IPS-15b (cell line): ENCODE results near the gene PDXK.
A peak's percentile ranks its signal among the peaks of the same experiment; 100 is the strongest.

ENCODE experiments used
- H3K27me3 ChIP-seq: one replicate; pipeline ENCODE4 v1.6.1; 2013; ENCODE audit warnings: low read length; ENCODE audit not compliant: control insufficient read depth, insufficient read depth
- H3K36me3 ChIP-seq: one replicate; pipeline ENCODE4 v1.6.1; 2013; ENCODE audit warnings: low read length; ENCODE audit not compliant: control insufficient read depth, insufficient read depth
- H3K4me1 ChIP-seq: one replicate; pipeline ENCODE4 v1.6.1; 2013; ENCODE audit warnings: mild to moderate bottlenecking, low read length; ENCODE audit not compliant: control insufficient read depth, insufficient read depth
- H3K4me3 ChIP-seq: one replicate; pipeline ENCODE4 v1.5.1; 2013; ENCODE audit warnings: low read depth, low read length
- H3K9ac ChIP-seq: one replicate; pipeline ENCODE4 v1.6.1; 2013; ENCODE audit warnings: low read depth, mild to moderate bottlenecking, low read length
- H3K9me3 ChIP-seq: one replicate; pipeline ENCODE4 v1.6.1; 2013; ENCODE audit warnings: mild to moderate bottlenecking, low read length; ENCODE audit not compliant: control insufficient read depth, insufficient read depth

PDXK gene

DNA sequence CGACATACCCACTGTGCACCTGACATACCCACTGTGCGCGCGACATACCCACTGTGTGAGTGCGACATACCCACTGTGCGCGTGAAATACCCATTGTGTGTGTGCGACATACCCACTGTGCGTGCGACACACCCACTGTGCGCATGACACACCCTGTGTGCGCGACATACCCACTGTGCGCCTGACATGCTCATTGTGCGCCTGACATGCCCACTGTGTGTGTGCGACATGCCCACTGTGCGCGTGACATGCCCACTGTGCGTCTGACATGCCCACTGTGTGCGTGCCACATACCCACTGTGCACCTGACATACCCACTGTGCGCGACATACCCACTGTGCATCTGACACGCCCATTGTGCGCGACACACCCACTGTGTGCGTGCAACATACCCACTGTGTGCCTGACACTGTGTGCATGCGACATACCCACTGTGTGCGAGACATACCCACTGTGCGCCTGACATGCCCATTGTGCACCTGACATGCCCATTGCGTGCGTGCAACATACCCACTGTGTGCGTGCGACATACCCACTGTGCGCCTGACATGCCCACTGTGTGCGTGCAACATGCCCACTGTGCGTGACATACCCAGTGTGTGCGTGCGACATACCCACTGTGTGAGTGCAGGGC, 68.0 kb downstream of the PDXK start:
- peaks cover 5% of the 10 kb centered on the region for H3K36me3 ChIP-seq
- H3K9ac ChIP-seq = no peak overlapping the region
- no peaks in the 10 kb centered on the region for H3K27me3 ChIP-seq
- H3K9me3 ChIP-seq = no peaks in the 10 kb centered on the region
- peaks cover 3% of the 10 kb centered on the region for H3K4me1 ChIP-seq
- no peak overlapping the region for H3K4me3 ChIP-seq

DNA sequence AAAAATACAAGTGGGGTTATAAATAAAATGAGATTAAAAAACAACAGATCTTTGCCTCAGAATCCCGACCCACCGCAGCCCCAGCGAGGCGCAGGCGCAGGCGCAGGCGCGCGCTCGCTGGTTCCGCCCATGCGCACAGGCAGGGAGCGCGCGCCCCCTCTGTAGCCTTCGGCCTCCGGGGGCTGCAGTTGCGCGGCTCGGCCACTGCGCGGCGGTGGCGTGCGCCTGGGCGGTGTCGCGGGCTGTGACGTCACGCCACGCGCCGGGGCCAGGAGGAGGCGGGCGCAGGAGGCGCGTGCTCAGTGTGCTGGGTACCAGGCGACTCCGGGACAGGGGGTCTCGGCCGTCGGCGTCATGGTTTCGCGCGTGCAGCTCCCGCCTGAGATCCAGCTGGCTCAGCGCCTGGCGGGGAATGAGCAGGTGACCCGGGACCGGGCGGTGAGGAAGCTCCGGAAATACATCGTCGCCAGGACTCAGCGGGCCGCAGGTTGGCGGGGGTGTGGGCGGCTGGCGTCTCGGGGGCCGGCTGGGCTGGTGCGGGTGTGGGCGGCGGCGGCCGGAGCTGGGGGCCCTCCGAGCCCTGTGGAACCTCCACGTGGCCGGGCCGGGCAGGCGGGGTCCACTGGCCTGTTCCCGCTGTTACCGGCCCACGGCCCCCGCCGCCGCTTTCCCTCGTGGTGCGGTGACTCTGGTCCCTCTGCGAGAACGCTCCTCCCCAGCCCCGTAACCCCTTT, 70.5 kb downstream of the PDXK start, which contains the start of gene RRP1:
Gene RRP1 (plus strand): TSS at position 302 of the 734 bp plus-strand sequence. CDS start 53 bp downstream, at position 355.
- peak within 1 kb of the TSS; percentile 95 for H3K4me3 ChIP-seq
- peak within 1 kb of the TSS; percentile 87 for H3K9ac ChIP-seq
- no peaks in the 10 kb centered on the region for H3K27me3 ChIP-seq
- no peaks in the 10 kb centered on the region for H3K9me3 ChIP-seq
- H3K4me1 ChIP-seq = peaks cover 3% of the 10 kb centered on the region
- peaks cover 30% of the 10 kb centered on the region for H3K36me3 ChIP-seq

DNA sequence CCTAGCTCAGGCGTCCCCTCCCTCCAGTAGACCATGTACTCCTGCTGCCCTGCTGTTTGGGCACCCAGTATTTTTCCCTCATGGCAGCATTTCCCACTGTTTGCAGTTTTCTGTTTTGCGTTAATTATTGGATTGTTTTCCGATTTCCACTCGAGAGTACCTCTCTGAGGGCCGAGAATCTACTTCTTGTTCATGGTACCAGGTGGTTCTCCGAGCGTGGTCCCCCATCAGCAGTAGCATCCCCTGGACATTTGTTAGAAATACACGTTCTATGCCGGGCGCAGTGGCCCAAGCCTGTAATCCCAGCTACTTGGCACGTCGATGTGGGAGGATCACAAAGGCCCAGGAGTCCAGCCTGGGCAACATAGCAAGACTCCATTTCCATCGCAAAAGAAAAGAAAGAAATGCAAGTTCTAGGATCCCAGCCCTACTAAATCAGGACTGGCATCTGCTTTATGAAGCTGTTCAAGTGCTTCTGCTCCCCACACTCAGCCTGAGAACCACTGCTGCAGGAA, 71.1 kb downstream of the PDXK start:
- no peaks in the 10 kb centered on the region for H3K27me3 ChIP-seq
- H3K36me3 ChIP-seq = peaks cover 36% of the 10 kb centered on the region
- H3K9me3 ChIP-seq = no peaks in the 10 kb centered on the region
- H3K4me3 ChIP-seq = peak overlapping the region; percentile 95
- H3K9ac ChIP-seq = peak overlapping the region; percentile 73
- H3K4me1 ChIP-seq = peaks cover 3% of the 10 kb centered on the region

DNA sequence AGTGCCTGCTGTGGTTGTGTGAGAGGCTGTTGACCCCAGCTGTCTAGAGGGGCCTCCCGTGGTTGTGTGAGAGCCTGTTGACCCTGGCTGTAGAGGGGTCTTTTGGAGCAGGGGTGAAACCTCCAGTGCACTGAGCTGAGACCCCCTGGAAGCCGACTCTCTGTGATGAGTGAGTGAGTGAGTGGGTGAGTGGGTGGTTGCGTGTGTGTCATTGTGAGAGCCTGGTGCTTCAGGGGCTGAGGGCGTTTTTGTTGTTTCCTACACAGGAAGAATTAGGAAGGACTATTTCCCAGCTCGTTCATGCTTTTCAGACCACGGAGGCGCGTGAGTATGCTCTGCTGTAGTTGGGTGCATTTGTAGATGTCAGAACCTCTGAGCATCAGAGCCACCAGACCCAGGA, 73.5 kb downstream of the PDXK start:
- Histone ChIP-seq H3K36me3 (peaks cover 55% of the 10 kb centered on the region), H3K9ac (no peak overlapping the region), H3K27me3 (no peaks in the 10 kb centered on the region), H3K9me3 (no peaks in the 10 kb centered on the region), H3K4me1 (peaks cover 3% of the 10 kb centered on the region), H3K4me3 (no peak overlapping the region)

DNA sequence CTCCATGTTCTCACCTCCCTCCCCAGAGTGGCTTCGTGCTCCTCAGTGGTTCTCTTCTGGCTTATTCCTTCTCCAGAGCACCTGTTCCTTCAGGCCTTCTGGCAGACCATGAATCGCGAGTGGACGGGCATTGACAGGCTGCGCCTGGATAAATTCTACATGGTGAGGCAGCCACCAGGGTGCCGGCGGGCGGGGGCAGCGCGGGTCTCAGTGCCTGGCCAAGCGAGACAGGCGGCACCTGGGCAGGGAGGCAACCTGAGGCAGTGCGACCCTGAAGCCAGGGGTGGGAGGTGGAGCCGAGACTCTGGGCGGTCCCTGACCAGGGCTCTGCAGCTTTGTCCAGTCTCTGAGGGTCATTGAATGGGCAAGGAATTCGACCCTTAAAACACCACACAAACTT, 74.3 kb downstream of the PDXK start:
- H3K4me1 ChIP-seq = peaks cover 3% of the 10 kb centered on the region
- no peaks in the 10 kb centered on the region for H3K9me3 ChIP-seq
- no peak overlapping the region for H3K9ac ChIP-seq
- no peaks in the 10 kb centered on the region for H3K27me3 ChIP-seq
- H3K36me3 ChIP-seq = peaks cover 63% of the 10 kb centered on the region
- no peak overlapping the region for H3K4me3 ChIP-seq

DNA sequence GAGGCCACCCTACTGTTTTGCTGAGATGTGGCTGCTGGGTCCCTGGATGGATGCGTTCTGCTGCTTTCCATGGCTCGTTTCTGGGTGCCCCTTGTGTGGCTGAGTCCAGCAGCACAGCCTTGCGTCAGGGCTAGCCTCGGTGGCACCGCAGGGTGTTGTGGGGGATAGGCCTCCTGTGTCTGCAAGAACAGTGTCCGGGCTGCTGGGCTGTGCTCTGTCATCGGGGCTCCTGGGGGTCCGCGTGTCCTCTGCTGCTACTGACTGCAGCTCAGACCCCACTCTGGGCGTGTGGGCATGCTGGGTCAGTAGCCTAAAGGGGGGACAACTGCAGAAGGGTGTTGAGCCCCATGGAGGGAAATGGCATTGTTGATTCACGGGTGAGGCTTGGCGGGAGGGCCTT, 75.4 kb downstream of the PDXK start:
- no peaks in the 10 kb centered on the region for H3K27me3 ChIP-seq
- no peaks in the 10 kb centered on the region for H3K9me3 ChIP-seq
- peaks cover 3% of the 10 kb centered on the region for H3K4me1 ChIP-seq
- no peak overlapping the region for H3K9ac ChIP-seq
- no peak overlapping the region for H3K4me3 ChIP-seq
- H3K36me3 ChIP-seq = peaks cover 74% of the 10 kb centered on the region

DNA sequence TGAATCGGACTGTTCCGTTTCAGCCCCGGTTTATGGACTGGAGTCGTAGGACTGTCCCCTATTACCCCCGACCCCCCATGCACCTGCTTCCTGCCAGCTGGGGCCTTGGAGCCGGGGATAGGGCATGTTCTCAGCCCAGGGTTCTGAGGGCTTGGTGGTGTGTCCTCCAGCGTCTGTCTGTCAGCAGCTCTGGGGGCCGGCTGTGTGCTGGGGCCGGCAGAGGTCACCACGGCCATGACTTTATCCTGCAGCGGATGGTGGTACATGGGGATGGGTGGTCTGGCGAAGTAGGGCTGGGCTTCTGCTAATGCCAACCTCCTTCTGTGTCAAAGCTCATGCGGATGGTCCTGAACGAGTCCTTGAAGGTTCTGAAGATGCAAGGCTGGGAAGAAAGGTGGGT, 75.9 kb downstream of the PDXK start:
- Histone ChIP-seq H3K4me3 (no peak overlapping the region), H3K9ac (no peak overlapping the region), H3K36me3 (peaks cover 79% of the 10 kb centered on the region), H3K9me3 (no peaks in the 10 kb centered on the region), H3K4me1 (peaks cover 3% of the 10 kb centered on the region), H3K27me3 (no peaks in the 10 kb centered on the region)

DNA sequence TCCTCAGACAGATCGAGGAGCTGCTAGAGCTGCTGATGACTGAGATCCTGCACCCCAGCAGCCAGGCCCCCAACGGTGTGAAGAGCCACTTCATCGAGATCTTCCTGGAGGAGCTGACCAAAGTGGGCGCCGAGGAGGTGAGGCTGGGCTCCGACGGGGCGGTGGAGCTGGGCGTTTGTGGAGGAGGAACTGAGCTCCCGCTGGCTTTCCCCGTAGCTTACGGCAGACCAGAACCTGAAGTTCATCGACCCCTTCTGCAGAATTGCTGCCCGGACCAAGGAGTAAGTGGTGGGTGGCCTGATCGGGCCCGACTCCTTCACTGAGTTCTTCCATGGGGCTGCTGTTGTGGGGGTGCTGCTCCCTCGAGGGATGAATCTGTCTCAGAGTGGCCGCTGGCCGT, 78.5 kb downstream of the PDXK start:
- no peaks in the 10 kb centered on the region for H3K9me3 ChIP-seq
- H3K4me3 ChIP-seq = no peak overlapping the region
- H3K9ac ChIP-seq = no peak overlapping the region
- no peaks in the 10 kb centered on the region for H3K27me3 ChIP-seq
- H3K36me3 ChIP-seq = peaks cover 94% of the 10 kb centered on the region
- H3K4me1 ChIP-seq = no peaks in the 10 kb centered on the region

DNA sequence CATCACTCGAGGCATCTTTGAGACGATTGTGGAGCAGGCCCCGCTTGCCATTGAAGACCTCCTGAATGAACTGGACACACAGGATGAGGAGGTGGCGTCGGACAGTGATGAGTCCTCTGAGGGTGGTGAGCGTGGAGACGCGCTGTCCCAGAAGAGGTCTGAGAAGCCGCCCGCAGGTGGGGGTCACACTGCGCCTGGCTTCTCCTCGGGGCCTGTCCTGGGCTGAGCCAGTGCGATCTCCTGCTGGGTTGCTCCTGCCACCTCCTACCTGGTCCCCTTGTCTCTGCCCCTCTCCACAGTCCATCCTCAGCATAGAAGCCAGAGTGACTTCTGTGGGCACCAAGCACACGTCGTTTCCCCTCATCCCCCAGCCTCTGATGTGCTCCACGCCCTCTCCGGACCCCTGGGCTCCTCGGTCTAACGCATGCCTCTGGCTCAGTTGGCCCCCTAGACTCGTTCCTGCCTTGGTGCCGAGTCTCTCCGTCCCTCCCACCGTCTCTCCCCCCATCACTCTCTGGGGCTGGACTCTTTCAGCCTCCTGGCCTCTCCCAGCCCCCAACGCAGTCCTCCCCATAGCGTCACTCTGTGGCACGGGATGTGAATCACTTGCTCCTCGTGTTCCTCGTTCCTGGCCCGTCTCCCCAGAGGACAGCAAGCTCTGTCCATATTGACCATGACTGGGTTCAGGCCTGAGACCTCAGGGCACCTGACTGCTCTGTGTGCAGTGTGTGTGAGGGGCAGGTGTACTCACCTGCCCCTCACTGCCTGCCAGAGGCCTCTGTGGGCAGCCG, 79.2 kb downstream of the PDXK start:
- no peaks in the 10 kb centered on the region for H3K27me3 ChIP-seq
- no peak overlapping the region for H3K4me3 ChIP-seq
- peaks cover 94% of the 10 kb centered on the region for H3K36me3 ChIP-seq
- H3K4me1 ChIP-seq = no peaks in the 10 kb centered on the region
- H3K9ac ChIP-seq = no peak overlapping the region
- H3K9me3 ChIP-seq = no peaks in the 10 kb centered on the region

DNA sequence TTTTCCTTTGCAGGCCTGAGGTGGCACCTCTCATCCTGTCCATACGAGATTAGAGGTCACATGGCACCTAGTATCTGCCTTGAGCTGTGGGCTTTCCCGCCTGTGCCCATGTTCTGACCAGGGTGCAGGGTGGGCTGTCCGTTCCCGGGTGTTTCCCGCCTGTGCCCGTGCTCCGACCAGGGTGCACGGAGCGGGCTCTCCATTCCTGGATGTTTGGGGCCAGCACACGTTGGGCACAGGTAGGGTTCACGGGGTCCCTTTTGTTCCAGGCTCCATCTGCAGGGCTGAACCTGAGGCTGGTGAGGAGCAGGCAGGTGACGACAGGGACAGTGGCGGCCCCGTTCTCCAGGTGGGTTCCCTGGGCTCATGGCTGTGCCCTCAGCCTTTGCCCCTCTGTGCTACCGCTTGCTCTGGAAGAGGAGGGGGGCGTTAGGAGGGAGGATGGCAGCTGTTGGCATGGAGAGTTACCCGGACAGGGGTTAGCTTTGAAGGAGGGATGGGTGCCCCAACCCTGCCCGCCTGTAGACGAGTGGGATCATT, 80.4 kb downstream of the PDXK start:
- peaks cover 94% of the 10 kb centered on the region for H3K36me3 ChIP-seq
- no peaks in the 10 kb centered on the region for H3K9me3 ChIP-seq

DNA sequence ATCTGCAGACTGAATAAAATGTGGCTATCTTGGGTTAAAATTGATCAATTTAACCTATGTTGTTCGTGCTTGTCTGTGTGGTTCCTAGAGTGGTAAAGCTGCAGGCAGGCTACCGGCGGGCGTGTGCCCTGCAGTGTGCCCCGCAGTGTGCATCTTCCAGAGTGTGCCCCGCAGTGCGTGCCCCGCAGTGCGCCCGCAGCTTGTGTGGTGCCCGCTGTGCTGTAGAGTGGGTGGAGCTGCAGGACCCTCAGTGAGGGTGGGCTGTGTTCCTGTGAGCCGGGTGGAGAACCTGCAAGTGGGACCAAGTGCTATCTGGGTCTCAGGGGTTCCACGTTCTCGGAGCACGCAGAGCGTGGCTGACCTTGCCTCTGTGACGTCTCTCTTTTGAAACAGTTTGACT, 81.2 kb downstream of the PDXK start:
- Histone ChIP-seq H3K4me3 (no peak overlapping the region), H3K9ac (no peak overlapping the region), H3K27me3 (no peaks in the 10 kb centered on the region), H3K9me3 (no peaks in the 10 kb centered on the region), H3K4me1 (no peaks in the 10 kb centered on the region), H3K36me3 (peaks cover 91% of the 10 kb centered on the region)

More for the DNA sequence above, 80.4 kb downstream of the PDXK start:
- Histone ChIP-seq H3K4me1 (no peaks in the 10 kb centered on the region), H3K9ac (no peak overlapping the region), H3K4me3 (no peak overlapping the region), H3K27me3 (no peaks in the 10 kb centered on the region)
